HG02798 (cell line): Measurements from ENCODE around the gene CAPN8.
A peak's percentile ranks its signal among the peaks of the same experiment; 100 is the strongest.
"Not testable (repeated sequence)": the region's sequence is repeated elsewhere in the genome, so short reads cannot be mapped to it uniquely, and the experiment has no call there.

Experiments used
- ATAC-seq: cut with Tn5 transposase; IDR thresholded peaks from one replicate; pipeline ENCODE4 v1.9.1; 2021; ENCODE audit warnings: mild to moderate bottlenecking; ENCODE audit not compliant: unreplicated experiment, poor library complexity

The CAPN8 gene

DNA sequence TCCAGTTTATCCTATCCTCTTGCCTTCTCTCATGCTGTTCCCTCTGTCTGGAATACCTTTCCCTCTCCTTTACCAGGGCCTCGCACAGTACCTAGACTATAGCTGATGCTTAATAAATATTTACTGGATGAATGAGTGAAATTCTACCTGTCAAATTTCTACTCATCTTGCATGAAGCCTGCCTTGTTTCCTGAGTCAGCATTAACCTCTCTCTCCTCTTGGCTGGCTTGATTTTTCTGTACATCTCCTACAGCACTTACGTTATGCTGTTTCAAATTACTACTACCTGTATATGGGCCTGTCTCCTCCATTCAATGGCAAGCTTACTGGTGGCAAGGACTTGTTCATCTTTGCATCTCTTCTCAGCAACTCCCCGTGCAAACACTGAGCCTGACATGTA lies 130.8 kb downstream of the CAPN8 start:
- no peak for ATAC-seq

DNA sequence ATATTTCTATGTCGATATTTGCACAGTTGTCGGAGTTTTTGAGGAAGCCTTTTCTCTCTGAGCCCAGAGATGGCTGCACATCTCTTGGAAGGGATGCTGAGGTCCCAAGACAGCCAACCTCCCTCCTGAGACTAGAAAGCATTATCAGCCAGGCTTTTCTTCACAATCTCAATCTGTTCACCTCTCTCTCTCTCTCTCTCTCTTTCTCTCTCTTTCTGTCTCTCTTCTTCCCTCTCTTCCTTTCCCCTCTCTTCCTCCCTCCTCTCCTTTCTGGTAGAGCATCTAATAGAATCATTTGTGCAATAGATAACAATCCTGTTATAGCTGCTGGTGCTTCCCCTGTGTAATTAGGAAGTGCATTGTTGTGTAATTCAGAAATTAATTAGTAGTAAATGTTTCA lies 131.8 kb downstream of the CAPN8 start:
- ATAC-seq, result no peak

DNA sequence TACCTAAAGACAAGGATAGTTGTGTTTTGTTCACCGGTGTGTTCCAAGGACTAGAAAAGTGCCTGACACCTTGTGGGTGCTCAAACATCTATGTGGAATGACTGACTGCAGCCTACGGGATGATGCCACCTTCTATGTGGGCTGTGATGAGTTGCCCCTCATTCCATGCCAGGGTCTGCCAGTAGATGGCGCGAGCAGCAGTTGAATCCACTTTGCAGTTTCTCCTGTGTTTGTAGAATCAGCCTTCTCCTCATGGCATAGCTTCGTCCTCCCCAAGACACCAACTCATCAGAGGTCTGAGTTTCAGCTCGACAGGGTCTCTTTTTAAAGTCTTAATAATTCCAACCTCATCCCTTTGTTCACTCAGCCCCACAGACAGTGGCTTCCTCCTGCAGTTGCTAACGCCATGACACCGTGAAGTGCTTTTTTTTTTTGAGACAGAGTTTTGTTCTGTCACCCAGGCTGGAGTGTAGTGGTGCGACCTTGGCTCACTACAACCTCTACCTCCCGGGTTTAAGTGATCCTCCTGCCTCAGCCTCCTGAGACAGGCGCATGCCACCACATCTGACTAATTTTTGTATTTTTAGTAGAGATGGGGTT lies 133.7 kb downstream of the CAPN8 start:
- peak; percentile 65 for ATAC-seq

DNA sequence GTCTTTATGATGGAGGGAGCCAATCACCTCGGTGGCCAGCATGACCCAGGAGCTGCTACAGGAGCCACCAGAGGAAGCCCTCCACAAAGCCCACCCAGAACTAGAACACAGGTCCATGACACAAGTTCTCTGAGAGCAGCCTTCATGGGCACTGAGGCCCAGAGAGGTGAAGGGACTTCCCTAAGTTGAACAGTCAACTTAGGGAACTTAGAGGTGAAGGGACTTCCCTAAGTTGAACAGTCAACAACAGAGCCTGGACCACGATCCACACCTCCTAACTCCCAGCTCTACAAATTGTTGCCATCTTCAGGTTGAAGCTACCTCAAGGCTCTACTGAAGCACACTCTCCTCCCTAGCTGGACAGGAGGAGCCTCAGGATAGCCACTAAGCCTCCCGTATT lies 139.5 kb downstream of the CAPN8 start:
- peak; percentile 63 for ATAC-seq

DNA sequence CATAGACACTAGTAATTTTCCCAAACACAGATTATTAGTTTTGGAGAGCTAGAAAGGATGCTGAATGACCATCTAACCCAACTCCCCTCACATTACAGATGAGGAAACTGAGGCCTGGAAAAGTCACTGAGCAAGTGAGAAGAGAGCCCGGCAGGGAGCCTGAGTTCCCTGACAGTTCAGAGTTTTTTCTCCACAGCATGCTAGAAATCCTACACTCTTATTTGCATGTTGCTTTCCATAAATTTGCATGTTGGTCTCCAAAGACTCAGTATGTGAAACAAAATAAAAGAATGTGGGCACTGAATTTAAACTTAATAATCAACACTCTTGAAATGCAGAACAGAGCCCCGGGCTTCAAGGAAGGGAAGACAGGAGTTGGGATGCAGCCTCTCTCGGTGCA lies 140.0 kb downstream of the CAPN8 start:
- no peak for ATAC-seq

DNA sequence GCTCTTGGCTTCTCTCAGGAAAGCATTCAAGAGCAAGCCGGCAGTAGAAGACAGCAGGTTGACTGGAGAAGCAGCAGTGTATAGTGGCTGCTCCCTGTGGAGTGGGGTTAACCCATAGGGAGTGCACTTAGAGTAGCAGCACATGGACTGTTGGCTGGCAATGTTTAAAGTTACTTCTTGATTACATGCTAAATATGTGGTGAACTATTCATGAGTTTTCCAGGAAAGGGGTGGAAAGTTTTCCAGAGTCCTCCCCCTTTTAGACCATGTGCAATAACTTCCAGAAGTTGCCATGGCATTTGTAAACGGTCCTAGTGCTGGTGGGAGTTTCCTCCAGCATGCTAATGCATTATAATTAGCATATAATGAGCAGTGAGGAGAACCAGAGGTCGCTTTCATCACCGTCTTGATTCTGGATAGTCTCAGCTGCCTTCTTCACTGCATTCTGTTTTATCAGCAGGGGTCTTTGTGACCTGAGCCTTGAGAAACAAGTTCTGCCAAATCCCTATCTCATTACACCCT lies 140.5 kb downstream of the CAPN8 start:
- ATAC-seq, result no peak

DNA sequence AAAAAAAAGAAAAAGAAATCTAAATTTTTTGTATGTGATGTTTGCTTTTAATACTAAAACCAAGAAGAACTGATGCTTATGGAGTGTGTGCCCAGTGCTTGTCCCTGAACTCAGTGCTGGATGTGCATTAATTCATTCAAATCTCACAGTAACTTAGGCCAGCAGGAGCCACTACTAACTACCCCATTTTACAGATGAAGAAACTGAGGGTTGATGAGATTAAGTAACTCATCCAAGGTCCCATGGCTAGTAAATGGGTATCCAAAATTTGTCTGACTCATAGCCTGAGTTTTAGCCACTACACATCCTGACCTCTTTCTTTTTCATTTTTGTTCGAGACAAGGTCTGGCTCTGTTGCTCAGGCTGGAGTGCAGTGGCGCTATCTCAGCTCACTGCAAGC lies 144.4 kb downstream of the CAPN8 start:
- ATAC-seq, result no peak

DNA sequence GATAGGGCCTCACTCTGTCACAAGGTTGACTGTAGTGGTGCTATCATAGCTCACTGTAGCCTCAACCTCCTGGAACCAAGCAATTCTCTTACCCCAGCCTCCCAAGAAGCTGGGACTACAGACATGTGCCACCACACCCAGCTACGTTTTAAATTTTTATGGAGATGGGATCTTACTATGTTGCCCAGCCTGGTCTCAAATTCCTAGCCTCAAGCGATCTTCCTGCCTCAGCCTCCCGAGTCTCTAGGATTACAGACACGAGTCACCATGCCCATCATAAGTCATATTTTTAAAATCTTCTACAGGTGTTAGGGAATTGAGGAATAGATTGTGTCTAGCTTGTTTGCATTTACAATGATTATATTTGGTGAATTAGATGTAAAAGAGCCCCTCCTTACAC lies 145.3 kb downstream of the CAPN8 start:
- ATAC-seq, result no peak

DNA sequence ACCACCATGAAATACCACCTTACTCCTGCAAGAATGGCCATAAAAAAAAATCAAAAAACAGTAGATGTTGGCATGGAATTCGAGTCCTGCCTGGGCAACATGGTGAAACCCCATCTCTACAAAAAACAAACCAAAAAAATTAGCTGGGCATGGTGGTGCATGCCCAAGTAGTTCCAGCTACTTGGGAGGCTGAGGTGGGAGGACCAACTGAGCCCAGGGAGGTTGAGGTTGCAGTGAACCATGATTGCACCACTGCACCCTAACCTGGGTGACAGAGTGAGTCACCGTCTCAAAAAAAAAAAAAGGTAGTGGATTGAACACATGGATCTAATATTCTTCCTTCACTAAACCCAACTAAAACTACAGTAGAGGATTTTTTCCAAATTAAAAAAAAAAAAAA lies 146.4 kb downstream of the CAPN8 start:
- ATAC-seq, result no peak

DNA sequence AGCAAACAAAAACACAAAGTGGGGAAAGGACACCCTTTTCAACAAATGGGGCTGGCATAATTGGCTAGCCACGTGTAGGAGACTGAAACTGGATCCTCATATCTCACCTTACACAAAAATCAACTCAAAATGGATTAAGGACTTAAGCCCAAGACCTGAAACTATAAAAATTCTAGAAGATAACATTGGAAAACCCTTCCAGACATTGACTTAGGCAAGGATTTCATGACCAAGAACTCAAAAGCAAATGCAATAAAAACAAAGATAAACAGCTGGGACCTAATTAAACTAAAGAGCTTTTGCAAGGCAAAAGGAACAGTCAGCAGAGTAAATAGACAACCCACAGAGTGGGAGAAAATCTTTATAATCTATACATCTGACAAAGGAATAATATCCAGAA lies 146.9 kb downstream of the CAPN8 start:
- ATAC-seq, result not testable (repeated sequence)

DNA sequence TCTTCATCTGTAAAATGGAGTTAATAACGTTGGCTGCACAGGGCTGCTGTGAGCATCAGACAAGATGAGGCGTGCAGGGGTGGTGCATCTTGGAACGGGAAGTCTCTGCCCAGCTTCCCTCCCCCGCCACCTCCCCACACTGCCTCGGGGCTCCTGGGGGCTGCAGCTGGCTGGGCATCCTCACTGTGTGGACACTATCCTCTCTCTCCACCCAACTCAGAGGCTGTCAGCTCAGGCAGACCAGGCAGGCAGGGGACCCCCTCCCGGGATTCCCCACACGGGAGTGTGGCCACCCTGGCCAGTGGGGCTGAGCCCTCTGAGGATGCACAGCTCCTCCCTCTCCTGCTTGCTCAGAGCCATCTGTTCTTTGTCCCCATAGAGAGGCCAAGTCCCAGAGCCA lies 149.6 kb downstream of the CAPN8 start:
- ATAC-seq, result no peak

DNA sequence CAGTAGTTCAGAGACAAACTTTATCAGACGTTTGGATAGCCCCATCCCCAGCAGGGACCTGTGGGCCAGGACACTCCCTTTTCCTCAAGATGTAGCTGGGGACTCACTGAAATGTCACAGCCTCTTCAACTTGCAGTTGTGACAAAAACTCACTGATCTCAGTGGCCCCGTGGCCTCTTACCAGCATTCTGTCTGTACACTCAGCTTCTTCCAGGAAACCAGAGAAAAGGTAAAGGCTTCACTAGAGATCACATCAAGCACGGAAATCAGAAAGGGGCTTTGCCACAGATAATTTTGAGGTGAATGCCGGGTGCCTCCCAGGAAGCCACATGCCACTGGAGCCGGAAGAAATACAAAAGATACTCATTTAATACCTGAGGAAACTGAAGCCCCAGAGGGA lies 150.1 kb downstream of the CAPN8 start:
- ATAC-seq, result no peak

DNA sequence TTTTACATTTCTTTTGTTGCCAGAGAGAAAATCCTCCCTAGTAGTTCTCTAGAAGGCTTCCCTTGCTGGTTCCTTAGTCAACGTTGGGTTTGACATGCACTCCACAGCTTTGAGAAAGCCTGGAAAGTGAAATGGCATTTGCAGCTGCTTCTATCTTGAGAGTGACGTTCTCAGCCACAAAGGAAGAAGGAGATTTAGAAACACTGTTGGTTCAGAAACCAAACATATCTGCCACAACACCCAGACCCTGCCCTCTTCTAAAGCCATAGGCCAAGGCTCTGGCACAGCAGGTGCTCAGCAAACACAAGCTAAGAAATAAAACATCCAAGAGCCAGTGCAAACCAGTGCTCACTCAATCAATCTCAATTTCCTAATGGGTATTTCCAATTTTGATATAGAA lies 150.9 kb downstream of the CAPN8 start:
- ATAC-seq, result no peak

DNA sequence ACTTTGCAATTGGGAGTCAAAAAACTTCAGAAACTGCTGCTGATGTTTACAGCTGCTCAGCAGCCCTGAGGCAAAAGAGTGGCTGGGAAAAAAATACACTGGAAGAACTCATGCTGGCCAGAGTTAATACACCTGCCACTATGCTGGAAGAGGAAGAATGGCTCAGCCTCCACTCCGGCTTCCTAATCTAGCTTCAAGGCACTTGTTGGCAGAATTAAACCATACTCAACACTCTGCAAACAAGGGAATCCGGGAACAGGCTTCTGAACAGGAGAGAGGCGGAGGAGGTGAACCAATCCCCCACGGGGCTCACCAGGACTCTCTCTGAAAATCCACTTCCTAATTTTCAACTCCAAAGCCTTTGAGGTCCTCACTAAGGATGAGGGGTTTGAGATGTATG lies 152.2 kb downstream of the CAPN8 start:
- ATAC-seq, result no peak

DNA sequence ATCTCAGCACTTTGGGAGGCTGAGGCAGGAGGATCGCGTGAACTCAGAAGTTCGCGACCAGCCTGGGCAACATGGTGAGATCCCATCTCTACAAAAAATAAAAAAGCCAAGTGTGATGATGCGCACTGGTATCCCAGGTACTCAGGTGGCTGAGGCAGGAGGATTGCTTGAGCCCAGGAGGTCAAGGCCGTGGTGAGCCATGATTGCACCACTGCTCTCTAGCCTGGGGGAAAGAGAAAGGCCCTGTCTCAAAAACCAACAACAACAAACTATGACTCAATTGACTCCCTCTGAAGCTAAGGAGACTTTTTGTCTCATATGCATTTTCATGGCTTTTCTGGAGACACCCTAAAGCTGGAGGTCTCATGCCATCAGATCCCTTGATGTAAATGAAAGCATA lies 153.4 kb downstream of the CAPN8 start:
- no peak for ATAC-seq

DNA sequence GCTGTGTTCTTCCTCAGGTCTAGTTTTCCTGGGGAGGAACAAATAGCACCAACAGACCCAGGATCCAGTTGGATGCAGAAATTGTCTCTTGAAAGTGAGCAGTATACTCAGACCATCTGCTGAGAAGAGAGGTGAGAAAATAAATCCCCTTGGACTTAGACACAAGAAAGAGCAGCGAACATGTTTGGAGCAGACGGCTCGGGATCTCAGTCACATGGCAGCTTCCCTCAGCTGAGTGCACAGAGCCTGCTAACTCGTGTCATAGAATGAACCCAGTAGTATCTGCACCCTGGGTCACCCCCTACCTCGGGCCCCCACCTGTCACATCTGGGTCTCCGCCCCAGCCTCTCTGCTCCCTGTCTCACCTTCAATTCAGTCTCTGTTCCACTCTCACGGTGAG lies 156.7 kb downstream of the CAPN8 start:
- ATAC-seq, result no peak

DNA sequence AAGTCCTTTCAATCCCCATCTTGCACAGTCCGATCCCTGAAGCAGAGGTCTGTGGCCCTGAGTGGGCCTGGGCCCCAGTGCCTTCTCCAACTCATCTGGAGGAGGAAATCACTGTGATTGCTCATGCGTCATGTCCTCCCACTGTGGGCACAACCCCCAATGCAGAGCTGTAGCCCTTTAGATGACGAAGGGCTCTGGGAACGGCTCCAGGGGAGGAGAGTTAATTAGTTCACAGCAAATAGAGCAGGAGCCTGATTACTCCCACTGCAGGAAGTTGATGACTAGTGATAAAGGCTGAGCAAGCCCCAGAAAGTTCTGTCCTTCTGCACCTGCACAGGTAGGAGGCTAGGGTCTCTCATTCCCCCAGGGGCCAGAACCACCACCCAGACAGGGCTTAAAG lies 160.8 kb downstream of the CAPN8 start:
- ATAC-seq, result no peak

DNA sequence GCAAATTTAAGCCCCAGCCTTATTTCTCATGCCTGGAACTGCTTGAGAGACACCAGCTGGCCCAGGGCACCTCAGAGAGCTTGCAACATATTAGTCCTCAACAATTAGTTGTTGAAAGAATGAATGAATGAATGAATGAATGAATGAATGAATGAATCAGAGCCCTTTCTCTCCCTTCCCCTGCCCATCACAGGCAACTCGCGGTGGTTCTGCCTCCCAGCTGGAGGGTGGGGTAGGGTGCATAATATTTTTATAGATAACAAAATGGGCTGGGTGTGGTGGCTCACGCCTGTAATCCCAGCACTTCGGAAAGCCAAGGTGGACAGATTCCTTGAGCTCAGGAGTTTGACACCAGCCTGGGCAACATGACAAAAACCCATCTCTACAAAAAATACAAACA lies 162.2 kb downstream of the CAPN8 start:
- no peak for ATAC-seq

DNA sequence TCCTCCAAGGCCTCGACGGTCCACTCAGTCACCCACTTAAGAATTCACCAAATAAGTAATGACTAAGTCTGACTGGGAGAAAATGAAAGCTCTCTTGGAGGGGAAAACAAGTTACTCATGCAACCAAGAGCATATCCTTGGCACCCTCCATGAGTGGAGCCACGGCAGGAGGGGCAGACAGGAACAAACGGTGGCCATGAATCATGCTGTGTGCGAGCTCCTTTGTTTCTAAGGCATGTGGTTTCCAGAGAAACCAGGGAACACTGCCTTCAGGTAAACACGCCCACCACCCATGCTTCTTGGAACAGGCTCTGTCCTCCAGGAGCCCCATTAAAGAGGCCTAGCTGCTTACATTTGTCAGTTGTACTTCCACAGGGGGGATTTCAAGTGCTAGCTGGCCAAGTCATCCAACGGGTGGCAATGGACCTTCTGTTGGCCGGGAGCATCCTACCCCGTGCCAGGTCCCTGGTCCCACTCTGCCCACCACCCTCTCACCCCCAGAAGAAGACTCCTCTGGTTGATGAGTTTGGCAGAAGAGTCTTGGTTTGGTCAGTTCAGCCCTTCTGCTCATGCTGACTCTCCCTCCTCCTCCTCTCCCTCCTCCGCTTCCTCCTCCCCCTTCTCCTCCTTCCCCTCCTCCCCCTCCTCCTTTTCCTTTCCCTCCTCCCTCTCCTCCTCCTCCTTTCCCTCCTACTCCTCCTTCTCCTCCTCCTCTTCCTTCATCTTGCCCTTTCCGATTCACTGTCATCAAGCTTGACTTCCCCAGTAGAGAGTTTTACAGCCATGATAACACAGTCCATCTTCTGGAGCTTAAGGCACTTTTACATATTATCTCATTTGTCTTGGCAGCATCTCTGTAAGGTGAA lies 164.7 kb downstream of the CAPN8 start:
- no peak for ATAC-seq

DNA sequence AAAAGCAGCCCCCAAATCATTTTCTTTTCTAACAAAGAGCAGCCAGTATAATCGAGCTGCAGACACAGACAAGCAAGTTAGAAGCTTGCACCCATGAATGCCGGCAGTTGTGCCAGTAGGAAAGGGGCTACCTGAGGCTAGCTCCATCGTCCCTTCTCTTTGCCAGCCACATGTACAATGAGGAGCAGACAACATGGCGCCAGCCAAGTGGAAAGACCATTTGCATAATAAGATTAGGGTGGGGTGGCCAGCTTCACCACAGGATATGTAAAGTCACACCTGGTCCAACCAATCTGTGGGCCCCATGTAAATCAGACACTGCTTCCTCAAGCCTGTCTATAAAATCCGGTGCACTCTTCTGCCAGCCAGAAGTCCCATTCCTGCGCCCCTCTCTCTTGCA lies 168.6 kb downstream of the CAPN8 start:
- no peak for ATAC-seq

DNA sequence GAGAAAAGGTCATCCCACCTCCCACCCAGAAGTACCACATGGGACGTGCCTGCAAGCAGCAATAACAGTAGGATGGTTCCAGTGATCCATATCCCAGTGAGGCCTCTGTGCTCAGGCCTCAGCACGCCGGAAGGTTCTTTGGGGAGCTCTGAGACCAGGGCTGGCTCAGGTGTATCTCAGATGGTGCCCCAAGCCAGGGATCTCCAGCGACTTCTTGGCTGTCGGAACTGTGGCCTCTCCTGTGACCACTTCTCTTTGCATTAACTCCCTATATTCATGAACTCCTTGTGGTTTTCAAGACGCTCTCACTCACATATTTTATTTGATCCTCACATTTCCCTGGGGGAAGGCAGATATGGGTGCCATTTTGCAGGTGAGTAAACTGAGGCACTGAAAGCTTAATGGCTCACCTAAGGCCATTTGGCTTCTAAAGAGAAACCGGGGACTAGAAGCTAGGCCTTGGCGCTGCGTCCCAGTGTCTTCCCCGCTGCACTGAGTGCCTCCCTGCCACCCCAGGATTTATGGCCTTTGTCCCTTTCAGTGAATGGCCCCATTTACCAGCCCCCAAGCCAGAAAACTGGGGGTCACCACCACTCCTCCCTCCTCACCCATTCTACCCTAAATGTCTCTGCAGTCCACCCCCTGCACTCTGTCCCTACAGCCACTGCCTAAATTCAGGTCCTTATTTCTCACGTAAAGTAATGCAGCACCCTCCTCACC lies 170.4 kb downstream of the CAPN8 start:
- ATAC-seq, result no peak
